Kidney (tissue), 14 donors: ENCODE results near the gene DLGAP1. TPM values are rescaled to one million over a fixed set of nuclear protein-coding genes. Genes with fewer than 3 reads are reported as not detected.

Source experiments
- DNase-seq, 5 donors: peaks; one replicate each; pipeline ENCODE4 v3.0.0-alpha.2; 2013 to 2020
- FAIRE-seq: peaks from 2 replicates; lab custom pipeline; 2012; peaks lifted over from hg19 to GRCh38; lab: Jason Lieb, UNC
- H3K27ac ChIP-seq, 2 donors: one replicate each; pipeline ENCODE4 v1.7.0; 2013; ENCODE audit warnings: low read depth in 2 of 2, low read length in 2 of 2, inconsistent platforms in 1 of 2
- H3K27me3 ChIP-seq: one replicate; pipeline ENCODE4 v1.7.1; 2013; ENCODE audit warnings: low read length, inconsistent platforms; ENCODE audit not compliant: control insufficient read depth, insufficient read depth
- H3K36me3 ChIP-seq, 3 donors: one replicate each; pipeline versions ENCODE4 v1.7.0 to v1.7.1; 2013; ENCODE audit warnings: low read length in 3 of 3, control low read depth in 1 of 3, inconsistent platforms in 1 of 3; ENCODE audit not compliant: insufficient read depth in 3 of 3, control insufficient read depth in 2 of 3
- H3K4me1 ChIP-seq, 3 donors: one replicate each; pipeline versions ENCODE4 v1.7.0 to v1.7.1; 2013; ENCODE audit warnings: low read length in 3 of 3, inconsistent platforms in 1 of 3, low read depth in 1 of 3; ENCODE audit not compliant: control insufficient read depth in 2 of 3, insufficient read depth in 2 of 3
- H3K4me3 ChIP-seq, 3 donors: one replicate each; pipeline versions ENCODE4 v1.7.0 to v1.8.1; 2013; ENCODE audit warnings: low read length in 3 of 3, control low read depth in 1 of 3, inconsistent platforms in 1 of 3
- H3K9ac ChIP-seq, 3 donors: one replicate each; pipeline versions ENCODE4 v1.7.0 to v1.7.1; 2013; ENCODE audit warnings: low read length in 3 of 3, control low read depth in 1 of 3, inconsistent platforms in 1 of 3
- H3K9me3 ChIP-seq, 3 donors: one replicate each; pipeline versions ENCODE4 v1.7.0 to v1.7.1; 2013; ENCODE audit warnings: low read length in 3 of 3, control low read depth in 1 of 3, inconsistent platforms in 1 of 3; ENCODE audit not compliant: control insufficient read depth in 2 of 3, insufficient read depth in 1 of 3
- intact Hi-C: fragments of 100-400 bp; cut with DNase I; formaldehyde crosslinking; loops from one replicate; pipeline ENCODE4 v1.11.1; 2022
- polyA plus RNA-seq: library from polyadenylated mRNA; stranded (reverse); fragments of 350-450 nt; fragmentation: Illumina TruSeq; extraction: RNeasy Lipid Tissue Mini Kit (QIAGEN cat#74804); gene quantifications from one replicate; pipeline ENCODE4 v1.2.3, GENCODE V29; 2014; ENCODE audit warnings: low read depth, low replicate concordance; ENCODE audit not compliant: insufficient read depth
- total RNA-seq: library from RNA; stranded (reverse); fragmentation: NEBNext Ultra II Directional; extraction: Animal tissue kit (Norgen Biotek cat#: 25700); gene quantifications from one replicate; pipeline ENCODE4 v1.2.1, GENCODE V29; 2021
- TF ChIP-seq, protein P1 (sequence below): IDR thresholded peaks from 3 replicates; pipeline ENCODE4 v1.5.1; 2012; ENCODE audit warnings: mild to moderate bottlenecking, moderate library complexity, borderline replicate concordance; ENCODE audit not compliant: insufficient read depth; ENCODE audit errors: extremely low read depth
- donor health status: control.
- donor health status: control.
- donor health status: control.
- donor health status: control.
- donor health status: control.
- donor health status: DM: yes; HTN: yes; CAD: no.
- donor health status: Normal renal cell carcinoma (clear cell type).

DLGAP1 gene
- total and polyA plus RNA-seq, 2 donors from 2014 or later: 1.2 to 32.8 TPM

DNA sequence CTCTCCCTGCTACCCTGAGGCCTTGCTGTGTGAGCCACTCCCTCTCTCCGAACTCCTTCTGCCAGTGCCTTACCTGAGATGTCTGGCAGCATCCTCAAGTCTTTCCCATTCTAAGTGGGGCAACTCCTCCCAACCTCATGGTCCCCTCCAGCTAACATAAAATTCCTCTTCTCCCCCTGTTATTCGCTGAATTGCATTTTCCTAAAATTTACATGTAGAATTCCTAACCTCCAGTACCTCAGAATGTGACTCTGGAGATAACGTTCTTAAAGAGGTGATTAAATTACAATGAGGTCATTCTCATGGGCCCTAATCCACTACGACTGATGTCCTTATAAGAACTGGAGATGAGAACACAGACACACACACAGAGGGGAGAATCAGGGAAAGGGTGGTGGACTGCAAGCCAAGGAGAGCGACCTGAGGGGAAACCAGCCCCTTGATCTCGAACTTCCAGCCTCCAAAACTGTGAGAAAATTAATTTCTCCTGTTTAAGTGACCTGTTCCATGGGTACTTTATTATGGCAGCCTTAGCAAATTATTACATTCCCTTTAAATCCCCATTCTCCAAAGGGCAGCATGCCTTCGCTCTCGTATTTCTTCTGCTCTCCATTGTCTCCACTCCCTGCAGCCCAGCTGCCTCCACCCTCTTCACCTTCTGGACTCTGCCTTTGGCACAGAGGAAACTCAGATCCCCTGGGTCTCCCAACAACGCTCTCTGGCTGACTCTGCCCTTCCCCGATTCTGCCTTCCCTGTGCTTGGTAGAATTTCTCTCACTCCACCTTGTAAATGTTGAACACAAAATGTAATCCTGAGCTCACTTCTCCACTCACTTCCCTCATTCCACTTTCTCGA, 934.6 kb downstream of the DLGAP1 start:
- DNase-seq: no peak
- H3K4me1 ChIP-seq: no peaks in the 10 kb centered on the region
- FAIRE-seq: no peak
- no peaks in the 10 kb centered on the region for H3K27me3 ChIP-seq
- intact Hi-C loops: no loop called here
- H3K9me3 ChIP-seq: no peaks in the 10 kb centered on the region
- H3K9ac ChIP-seq: no peak overlapping the region
- H3K27ac ChIP-seq: no peak overlapping the region
- H3K4me3 ChIP-seq: no peak overlapping the region
- H3K36me3 ChIP-seq: no peaks in the 10 kb centered on the region
- TF ChIP-seq, protein P1, sequence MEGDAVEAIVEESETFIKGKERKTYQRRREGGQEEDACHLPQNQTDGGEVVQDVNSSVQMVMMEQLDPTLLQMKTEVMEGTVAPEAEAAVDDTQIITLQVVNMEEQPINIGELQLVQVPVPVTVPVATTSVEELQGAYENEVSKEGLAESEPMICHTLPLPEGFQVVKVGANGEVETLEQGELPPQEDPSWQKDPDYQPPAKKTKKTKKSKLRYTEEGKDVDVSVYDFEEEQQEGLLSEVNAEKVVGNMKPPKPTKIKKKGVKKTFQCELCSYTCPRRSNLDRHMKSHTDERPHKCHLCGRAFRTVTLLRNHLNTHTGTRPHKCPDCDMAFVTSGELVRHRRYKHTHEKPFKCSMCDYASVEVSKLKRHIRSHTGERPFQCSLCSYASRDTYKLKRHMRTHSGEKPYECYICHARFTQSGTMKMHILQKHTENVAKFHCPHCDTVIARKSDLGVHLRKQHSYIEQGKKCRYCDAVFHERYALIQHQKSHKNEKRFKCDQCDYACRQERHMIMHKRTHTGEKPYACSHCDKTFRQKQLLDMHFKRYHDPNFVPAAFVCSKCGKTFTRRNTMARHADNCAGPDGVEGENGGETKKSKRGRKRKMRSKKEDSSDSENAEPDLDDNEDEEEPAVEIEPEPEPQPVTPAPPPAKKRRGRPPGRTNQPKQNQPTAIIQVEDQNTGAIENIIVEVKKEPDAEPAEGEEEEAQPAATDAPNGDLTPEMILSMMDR: no peak

DNA sequence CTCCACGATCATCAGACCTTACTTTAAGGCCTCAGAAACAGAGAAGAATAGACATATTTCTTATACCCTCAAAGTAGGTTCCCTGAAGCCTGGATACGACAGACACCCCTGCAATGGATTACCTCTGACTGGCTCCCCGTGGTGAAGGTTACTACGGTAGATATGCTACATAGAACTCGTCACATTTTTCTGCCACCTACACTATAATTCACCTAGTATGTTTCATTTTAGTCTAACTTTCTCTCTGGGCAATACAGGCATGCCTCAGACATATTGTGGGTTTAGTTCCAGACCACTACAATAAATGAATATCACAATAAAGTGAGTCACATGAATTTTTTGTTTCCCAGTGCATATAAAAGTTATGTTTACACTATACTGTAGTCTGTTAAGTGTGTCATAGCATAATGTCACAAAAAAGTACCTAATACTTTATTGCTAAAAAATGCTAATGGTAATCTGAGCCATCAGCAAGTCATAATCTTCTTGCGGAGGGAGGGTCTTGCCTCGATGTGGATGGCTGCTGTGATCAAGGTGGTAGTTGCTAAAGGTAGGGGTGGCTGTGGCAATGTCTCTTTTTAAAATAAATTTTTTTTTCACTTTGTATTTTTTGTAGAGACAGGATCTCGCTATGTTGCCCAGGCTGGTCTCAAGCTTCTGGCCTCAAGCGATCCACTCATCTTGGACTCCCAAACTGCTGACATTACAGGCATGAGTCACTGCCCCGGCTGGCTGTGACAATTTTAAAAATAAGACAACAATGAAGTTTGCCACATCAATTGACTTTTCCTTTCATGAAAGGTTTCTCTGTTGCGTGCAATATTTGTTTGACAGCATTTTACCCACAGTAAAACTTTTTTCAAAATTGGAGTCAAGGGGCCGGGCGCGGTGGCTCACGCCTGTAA, 940.5 kb downstream of the DLGAP1 start:
- Histone ChIP-seq H3K27ac (no peak overlapping the region), H3K9ac (no peak overlapping the region), H3K36me3 (no peaks in the 10 kb centered on the region), H3K4me1 (no peaks in the 10 kb centered on the region), H3K27me3 (no peaks in the 10 kb centered on the region), H3K9me3 (no peaks in the 10 kb centered on the region), H3K4me3 (no peak overlapping the region)
- TF ChIP-seq, protein P1: no peak
- intact Hi-C loops: no loop called here
- FAIRE-seq (no peak), DNase-seq (no peak)

DNA sequence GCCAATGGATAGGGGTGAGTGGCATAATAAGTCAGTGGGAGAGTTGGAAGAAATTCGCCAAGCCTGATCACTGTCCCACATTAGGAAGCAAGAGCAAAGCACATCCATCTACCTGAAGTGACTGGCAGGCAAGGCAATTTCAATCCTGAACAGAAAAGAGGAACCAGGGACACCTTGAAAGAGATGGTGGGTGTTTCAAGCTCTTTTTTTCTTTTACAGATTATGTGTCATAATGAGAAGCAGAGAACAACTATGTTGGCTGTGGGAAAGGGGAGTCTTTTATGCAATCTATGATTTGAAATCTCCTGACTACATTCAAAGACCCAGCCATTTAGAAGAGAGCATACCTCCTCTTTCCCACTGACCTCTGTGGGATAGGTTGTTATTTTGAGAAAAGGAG, 941.6 kb downstream of the DLGAP1 start:
- TF ChIP-seq, protein P1: no peak
- Histone ChIP-seq H3K27me3 (no peaks in the 10 kb centered on the region), H3K9me3 (no peaks in the 10 kb centered on the region), H3K27ac (no peak overlapping the region), H3K4me1 (peaks cover 0 to 5% (median 3%) of the 10 kb centered on the region in 3 donors), H3K9ac (no peak overlapping the region), H3K4me3 (no peak overlapping the region), H3K36me3 (no peaks in the 10 kb centered on the region)
- DNase-seq (no peak), FAIRE-seq (no peak)
- intact Hi-C loops: no loop called here
